SKM-1 (cell line): ENCODE results near the gene NPLOC4.

Source experiments
- DNase-seq: peaks from one replicate; lab custom pipeline; 2025; ENCODE audit not compliant: unreplicated experiment; lab: John Stamatoyannopoulos, UW

The NPLOC4 gene

GRCh38 chr17:81520021-81520901 is 116.7 kb downstream of the NPLOC4 start:
- no peak for DNase-seq

- no peak for DNase-seq
Measured at GRCh38 chr17:81519284-81520020, 117.5 kb downstream of the NPLOC4 start.

DNA sequence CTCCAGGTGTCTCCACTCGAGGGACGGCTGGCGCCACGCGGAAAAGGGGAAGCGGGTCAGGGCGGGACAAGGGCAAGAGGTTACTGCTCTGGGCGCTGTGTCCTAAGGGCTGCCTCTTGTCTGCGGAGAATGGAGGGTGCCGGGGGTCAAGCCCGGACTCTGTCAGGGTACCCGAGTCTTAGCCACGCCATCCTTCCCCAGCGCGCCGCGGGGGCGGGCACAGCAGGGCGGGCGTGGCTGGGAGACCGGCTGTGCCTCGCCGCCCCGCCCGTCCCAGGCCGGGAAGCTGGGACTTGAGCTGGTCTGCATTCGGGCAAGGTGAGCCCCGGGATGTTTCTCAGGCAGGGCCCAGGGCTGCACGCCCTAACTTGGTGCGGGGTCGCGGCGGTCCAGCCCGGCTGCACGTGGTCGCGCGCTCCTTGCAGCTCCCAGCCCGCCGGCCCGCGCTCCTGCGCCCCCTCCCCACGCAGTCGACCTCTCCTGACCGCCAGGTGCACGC is 118.1 kb downstream of the NPLOC4 start:
- no peak for DNase-seq

- DNase-seq: no peak
Measured at GRCh38 chr17:81518113-81518784, 118.7 kb downstream of the NPLOC4 start.

DNA sequence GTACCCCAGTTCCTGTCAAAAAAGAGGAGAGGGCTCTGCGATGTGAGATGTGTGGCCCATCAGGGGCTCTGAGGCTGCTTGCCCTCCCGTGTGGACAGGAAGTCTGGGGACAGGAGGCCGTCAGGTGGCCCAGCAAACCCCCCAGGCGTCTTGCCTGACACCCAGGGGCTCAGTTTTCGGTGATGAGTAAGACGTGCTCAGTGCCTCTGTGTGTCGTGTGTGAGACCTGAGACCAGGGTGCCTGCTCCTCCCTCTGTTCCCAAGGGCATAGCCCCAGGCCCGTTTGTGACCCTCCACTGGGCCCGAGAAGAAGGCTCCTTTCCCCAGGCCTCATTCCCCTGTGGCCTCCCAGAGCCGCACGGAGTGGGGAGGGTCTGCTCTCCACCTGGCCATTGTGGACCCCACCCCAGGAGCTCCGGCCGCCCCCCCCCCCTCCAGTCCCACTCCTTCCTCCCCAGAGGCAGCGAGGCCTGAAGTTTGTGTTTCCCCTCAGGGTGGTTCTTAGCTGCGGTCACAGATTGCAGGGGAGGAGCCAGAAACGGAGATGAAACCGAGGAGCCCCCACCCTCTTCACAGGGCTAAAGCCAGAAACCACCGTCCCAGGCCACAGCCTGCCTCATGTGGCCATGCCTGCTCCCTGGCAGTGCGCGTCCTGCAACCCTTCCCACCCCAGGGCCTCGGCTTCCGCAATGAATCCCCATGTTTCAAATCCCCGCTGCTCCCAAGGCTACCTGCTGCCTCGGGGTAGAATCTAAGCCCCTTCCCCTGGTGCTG is 119.4 kb downstream of the NPLOC4 start:
- no peak for DNase-seq

GRCh38 chr17:81517009-81517338 is 119.9 kb downstream of the NPLOC4 start:
- no peak for DNase-seq

DNA sequence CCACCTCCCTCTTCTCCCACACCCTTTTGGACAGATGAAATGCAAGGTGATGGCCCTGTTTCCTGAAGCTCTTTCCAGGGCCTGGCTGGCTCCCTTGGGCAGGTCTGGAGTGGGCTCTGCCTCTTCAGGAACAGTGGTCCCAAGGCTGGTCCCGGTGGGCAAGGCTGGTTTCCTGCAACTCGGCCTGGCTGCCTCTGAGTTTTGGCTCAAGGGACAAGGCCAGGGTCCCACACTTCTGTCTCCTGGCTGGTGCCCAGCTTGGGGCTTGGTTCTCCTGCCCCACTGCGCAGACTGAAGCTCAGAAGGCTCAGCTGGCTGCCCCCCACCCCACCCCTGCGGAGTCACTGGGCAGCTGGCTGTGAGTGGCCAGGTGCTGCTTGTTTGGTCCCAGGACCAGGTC is 120.5 kb downstream of the NPLOC4 start:
- no peak for DNase-seq

DNA sequence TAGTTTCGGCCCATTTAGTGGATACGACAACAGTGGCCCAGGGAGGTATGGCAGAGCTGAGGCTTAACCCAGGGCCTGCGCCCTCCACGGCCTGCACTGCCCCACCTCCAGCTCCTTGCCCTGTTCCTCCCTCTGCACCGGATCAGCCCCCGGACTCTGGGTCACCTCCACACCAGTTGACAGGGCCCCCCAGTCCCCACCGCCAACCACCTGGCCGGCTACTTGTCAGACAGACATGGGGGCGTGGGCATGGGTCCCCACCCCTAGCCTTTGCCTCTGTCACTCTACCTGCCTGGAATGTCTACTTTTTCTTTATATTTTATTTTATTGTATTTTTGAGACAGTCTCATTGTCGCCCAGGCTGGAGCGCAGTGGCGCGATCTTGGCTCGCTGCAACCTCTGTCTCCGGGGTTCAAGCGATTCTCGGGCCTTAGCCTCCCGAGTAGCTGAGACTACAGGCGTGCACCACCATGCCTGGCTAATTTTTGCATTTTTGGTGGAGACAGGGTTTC is 121.3 kb downstream of the NPLOC4 start:
- DNase-seq: no peak

GRCh38 chr17:81514739-81515529 is 122.0 kb downstream of the NPLOC4 start:
- DNase-seq: peak; percentile 31

DNA sequence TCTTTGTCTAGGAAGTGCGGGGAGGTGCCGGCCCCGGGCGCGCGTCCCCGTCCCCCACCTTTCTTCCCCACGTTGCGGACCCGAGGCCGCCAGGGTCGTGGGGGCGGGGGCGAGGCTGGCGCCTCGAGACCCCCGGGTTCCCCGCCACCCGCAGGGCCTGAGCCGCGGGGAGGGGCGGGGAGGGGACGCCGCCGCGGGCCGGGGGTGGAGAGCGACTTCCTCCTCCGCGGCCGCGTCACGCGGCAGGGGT is 122.5 kb downstream of the NPLOC4 start:
- DNase-seq: no peak

DNA sequence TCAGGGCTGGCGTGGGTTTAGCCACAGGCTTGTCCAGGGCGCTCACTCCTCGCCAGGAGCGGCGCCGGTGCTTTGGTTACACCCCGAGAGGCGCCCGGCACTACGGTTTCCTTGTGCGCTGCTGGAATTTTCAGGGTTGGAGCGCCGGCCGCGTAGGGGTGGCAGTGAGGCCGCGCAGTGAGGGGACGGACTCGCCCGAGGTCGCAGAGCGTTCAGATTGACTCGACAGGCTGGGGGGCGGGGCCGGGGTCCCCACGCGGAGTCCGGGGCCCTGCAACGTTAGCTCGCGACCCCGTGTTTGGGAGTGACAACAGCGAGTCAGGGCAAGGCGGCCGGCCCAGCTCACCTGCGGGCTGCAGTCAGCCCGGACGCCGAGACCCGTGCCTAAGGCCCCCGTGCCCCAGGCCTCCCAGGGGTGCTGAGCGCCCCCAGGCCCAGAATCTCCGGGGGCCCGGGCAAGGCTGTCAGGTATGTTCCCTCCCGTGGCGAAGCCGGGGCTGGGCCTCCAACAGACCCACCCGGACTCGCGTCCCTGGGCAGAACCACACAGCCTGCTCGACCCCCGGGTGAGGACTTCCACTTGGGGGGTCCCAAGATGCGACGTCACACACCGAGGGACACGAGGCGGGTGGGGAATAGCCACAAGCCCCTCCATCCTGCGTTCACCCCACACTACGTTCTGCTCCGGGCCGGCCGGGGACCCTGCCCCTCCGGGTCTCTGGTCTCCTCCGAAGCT is 123.0 kb downstream of the NPLOC4 start:
- no peak for DNase-seq

- DNase-seq: no peak
Measured at GRCh38 chr17:81513372-81513752, 123.5 kb downstream of the NPLOC4 start.

DNA sequence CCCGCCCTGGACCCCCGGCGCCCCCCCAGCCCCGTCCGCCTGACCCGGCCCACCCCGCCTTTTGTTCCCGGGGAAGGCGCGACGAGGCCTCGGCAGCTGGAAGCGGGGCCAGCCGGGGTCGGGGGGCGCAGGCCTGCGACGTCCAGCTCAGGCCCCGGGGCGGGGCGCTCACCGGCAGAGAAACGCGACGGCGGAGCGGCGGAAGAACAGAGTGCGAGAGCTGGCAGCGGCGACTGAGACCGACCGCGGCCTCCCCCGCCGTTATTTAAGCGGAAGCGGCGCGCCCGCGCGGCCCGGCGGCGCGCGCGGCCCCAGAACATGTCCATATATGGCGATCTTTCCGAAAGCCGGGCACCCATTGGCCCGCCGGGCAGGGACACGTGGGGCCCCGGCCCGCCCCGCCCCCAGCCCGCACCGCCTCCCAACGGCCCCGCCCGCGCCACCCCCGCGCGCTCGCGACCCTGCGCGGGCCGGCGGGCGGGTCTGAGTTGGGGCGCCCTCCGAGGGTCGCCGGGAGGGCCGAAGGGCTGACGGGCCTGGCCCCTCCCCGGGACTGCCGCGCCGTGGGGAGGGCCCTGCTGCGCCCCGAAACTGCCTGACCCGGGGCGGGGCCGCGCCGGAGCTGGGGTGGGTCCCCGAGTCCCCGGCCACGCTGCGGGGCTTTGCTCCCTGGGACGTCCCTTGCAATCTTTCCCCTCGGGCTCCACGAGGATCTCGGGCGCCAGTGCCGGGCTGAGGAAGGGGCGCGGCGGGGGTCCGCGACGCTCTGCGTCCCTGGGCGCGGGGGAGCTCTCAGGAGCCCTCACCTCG is 124.1 kb downstream of the NPLOC4 start, which contains the start of gene ACTG1:
ACTG1 (minus strand) TSS at position 238 of the 810 bp plus-strand sequence. CDS start 445 bp downstream, outside the sequence.
- DNase-seq: peak; percentile 62

GRCh38 chr17:81511804-81512561 is 124.9 kb downstream of the NPLOC4 start:
- DNase-seq: no peak

- no peak for DNase-seq
Measured at GRCh38 chr17:81511554-81511803, 125.4 kb downstream of the NPLOC4 start.

GRCh38 chr17:81510785-81511553 is 125.9 kb downstream of the NPLOC4 start:
- no peak for DNase-seq
